K562 (cell line): ENCODE data around the gene ERVK3-1. TPM values are rescaled to one million over a fixed set of nuclear protein-coding genes. Genes with fewer than 3 reads are reported as not detected.

Experiments used
- BDP1 ChIP-seq: IDR thresholded peaks from 3 replicates; pipeline ENCODE4 v1.6.1; 2011; ENCODE audit not compliant: insufficient read length, insufficient read depth
- CHD4 ChIP-seq: fragments of 200-600 bp; sonication (generic); IDR thresholded peaks from 3 replicates; pipeline ENCODE4 v1.6.1; 2012; ENCODE audit warnings: low read depth, mild to moderate bottlenecking, mixed read lengths, low read length, inconsistent platforms; ENCODE audit not compliant: insufficient read depth, insufficient replicate concordance, poor library complexity, severe bottlenecking
- ELF4 ChIP-seq: fragments of 450-650 bp; formaldehyde crosslinking; IDR thresholded peaks from 2 replicates; pipeline ENCODE4 v1.4.0; 2022; ENCODE audit warnings: missing genetic modification characterization
- ESRRB ChIP-seq: fragments of 250-450 bp; sonication (Bioruptor Pico); IDR thresholded peaks from 2 replicates; pipeline ENCODE4 v1.5.0; 2020; ENCODE audit warnings: mild to moderate bottlenecking, moderate library complexity, borderline replicate concordance
- FOXJ3 ChIP-seq: sonication (generic); formaldehyde crosslinking; IDR thresholded peaks from 2 replicates; pipeline ENCODE4 v1.4.0; 2020; ENCODE audit warnings: mild to moderate bottlenecking, missing genetic modification reagents
- FOXM1 ChIP-seq, 2 experiments: fragments of 450-650 bp in 1 of 2; sonication (generic) in 1 of 2; formaldehyde crosslinking in 1 of 2; IDR thresholded peaks; 2 replicates each; pipeline versions ENCODE4 v1.6.1 to v1.9.0; 2017 to 2022; ENCODE audit warnings: low read depth in 2 of 2, mild to moderate bottlenecking in 2 of 2, missing genetic modification reagents in 1 of 2, moderate library complexity in 1 of 2
- NFYB ChIP-seq: IDR thresholded peaks from 2 replicates; pipeline ENCODE4 v1.6.1; 2011; ENCODE audit warnings: mild to moderate bottlenecking, moderate library complexity; ENCODE audit not compliant: insufficient read length; ENCODE audit errors: extremely low read depth
- PHTF2 ChIP-seq: fragments of 250-450 bp; sonication (Bioruptor Pico); IDR thresholded peaks from 2 replicates; pipeline ENCODE4 v1.5.0; 2021; ENCODE audit warnings: mild to moderate bottlenecking
- RFX7 ChIP-seq: fragments of 250-450 bp; sonication (Bioruptor Pico); IDR thresholded peaks from 2 replicates; pipeline ENCODE4 v1.5.1; 2021; ENCODE audit warnings: mild to moderate bottlenecking
- TAF7 ChIP-seq: fragments of 450-650 bp; IDR thresholded peaks from 2 replicates; pipeline ENCODE4 v1.6.1; 2016; ENCODE audit warnings: missing genetic modification characterization, missing compliant biosample characterization
- TEAD1 ChIP-seq, 2 experiments: fragments of 450-650 bp in 1 of 2; sonication (generic) in 1 of 2; formaldehyde crosslinking; IDR thresholded peaks; 2 replicates each; pipeline versions ENCODE4 v1.4.0 to v1.8.0; 2020 to 2022; ENCODE audit warnings: mild to moderate bottlenecking in 2 of 2, missing genetic modification reagents in 1 of 2
- TOE1 ChIP-seq, 2 experiments: fragments of 450-650 bp in 1 of 2; sonication (generic) in 1 of 2; formaldehyde crosslinking in 1 of 2; IDR thresholded peaks; 2 replicates each; pipeline versions ENCODE4 v1.7.1 to v1.8.0; 2016 to 2022; ENCODE audit warnings: borderline replicate concordance in 2 of 2, mild to moderate bottlenecking in 2 of 2, antibody characterized with exemption in 1 of 2, inconsistent platforms in 1 of 2, low read depth in 1 of 2, missing genetic modification reagents in 1 of 2, moderate library complexity in 1 of 2
- TSC22D4 ChIP-seq: fragments of 450-650 bp; IDR thresholded peaks from 2 replicates; pipeline ENCODE4 v1.6.1; 2016; ENCODE audit warnings: missing genetic modification characterization, missing biosample characterization, control low read depth
- XRCC3 ChIP-seq: fragments of 450-650 bp; IDR thresholded peaks from 2 replicates; pipeline ENCODE4 v1.6.1; 2017; ENCODE audit warnings: mild to moderate bottlenecking, moderate library complexity
- ZNF124 ChIP-seq: sonication (generic); formaldehyde crosslinking; IDR thresholded peaks from 2 replicates; pipeline ENCODE4 v1.8.1; 2022; ENCODE audit warnings: missing genetic modification reagents
- ZNF134 ChIP-seq: fragments of 250-450 bp; sonication (Bioruptor Pico); conservative IDR thresholded peaks from 2 replicates; pipeline ENCODE4 v1.4.0; 2020
- ZNF444 ChIP-seq: fragments of 250-450 bp; sonication (Bioruptor Pico); IDR thresholded peaks from 2 replicates; pipeline ENCODE4 v1.4.0; 2020; ENCODE audit warnings: mild to moderate bottlenecking, moderate library complexity
- polyA plus RNA-seq, 8 experiments: library from polyadenylated mRNA; depleted of rRNA in 4 of 8; stranded (reverse) in 5 of 8; unstranded in 3 of 8; fragments of >200 nt; fragmentation: Nextera tagmentation in 2 of 8; fragmentation: Illumina TruSeq in 1 of 8; extraction: Ambion mirVana in 2 of 8; extraction: Trizol in 1 of 8; gene quantifications; 2 replicates each; pipeline versions ENCODE4 v1.2.1 to v1.2.3, GENCODE V29; 2011 to 2014; ENCODE audit warnings: inconsistent platforms in 1 of 8, missing spikeins in 1 of 8
- total RNA-seq, 7 experiments: library from RNA; depleted of rRNA in 6 of 7; stranded (reverse); fragments of >200 nt in 6 of 7; fragmentation: Illumina TruSeq in 2 of 7; extraction: Trizol in 2 of 7; gene quantifications; 2 replicates each; pipeline versions ENCODE4 v1.2.1 to v1.2.3, GENCODE V29; 2011 to 2021; ENCODE audit warnings: low replicate concordance in 1 of 7
- TF ChIP-seq, protein P1 (sequence below): fragments of 450-650 bp; IDR thresholded peaks from 2 replicates; pipeline ENCODE4 v1.6.1; 2014; ENCODE audit warnings: low read depth, mild to moderate bottlenecking, moderate library complexity, borderline replicate concordance
- TF ChIP-seq, protein P2 (sequence below): fragments of 250-450 bp; sonication (Bioruptor Pico); IDR thresholded peaks from 2 replicates; pipeline ENCODE4 v1.5.0; 2020; ENCODE audit warnings: mild to moderate bottlenecking, borderline replicate concordance
- TF ChIP-seq, protein P3 (sequence below): fragments of 250-450 bp; sonication (Bioruptor Pico); IDR thresholded peaks from 2 replicates; pipeline ENCODE4 v1.4.0; 2020; ENCODE audit warnings: mild to moderate bottlenecking, moderate library complexity
- TF ChIP-seq, protein P4 (sequence below): sonication (generic); formaldehyde crosslinking; IDR thresholded peaks from 2 replicates; pipeline ENCODE4 v1.8.0; 2022; ENCODE audit warnings: mild to moderate bottlenecking, low read depth, missing genetic modification reagents

ERVK3-1 gene
- total and polyA plus RNA-seq, 9 of the 15 experiments (the other 6 are each of a cell fraction or from before 2014, with no cell fraction given), result 87.6 to 299 (median 119) TPM

DNA sequence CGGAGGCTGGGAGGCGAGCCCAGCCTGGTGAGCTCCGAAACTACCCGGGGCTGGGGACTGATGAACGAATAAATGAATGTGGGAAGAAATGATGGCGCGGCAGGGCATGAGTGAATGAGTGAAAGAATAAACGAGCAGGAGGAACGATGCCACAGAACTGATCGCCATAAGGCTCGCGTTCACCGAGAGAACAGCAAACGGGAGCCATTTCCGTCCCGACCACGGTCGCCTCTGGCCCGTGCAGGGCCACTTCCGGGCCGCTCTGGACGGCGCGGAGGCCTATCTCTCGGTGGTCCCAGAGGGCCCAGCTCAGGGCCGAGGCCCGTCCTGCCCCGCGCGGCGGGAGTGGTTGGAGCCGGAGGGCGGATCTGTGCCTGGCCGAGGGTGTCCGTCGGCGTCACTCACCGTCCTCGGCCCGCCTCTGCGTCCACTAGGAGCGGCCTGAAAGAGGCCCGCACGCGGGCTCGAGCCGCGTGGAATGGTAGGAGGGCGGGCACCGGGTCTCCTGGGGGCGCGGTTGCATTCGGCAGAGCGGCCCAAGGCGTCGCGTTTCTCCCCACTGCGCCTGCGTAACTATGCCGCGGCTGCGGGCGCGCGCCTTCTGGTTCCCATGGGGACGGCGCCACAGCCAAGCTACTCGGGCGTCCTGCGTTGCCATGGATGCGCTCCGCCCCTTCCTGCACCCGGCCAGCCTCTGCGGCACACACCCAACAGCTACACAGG lies 57.3 kb downstream of the ERVK3-1 start, which contains the start of gene ZNF497 (continued):
- TF ChIP-seq, protein P1, sequence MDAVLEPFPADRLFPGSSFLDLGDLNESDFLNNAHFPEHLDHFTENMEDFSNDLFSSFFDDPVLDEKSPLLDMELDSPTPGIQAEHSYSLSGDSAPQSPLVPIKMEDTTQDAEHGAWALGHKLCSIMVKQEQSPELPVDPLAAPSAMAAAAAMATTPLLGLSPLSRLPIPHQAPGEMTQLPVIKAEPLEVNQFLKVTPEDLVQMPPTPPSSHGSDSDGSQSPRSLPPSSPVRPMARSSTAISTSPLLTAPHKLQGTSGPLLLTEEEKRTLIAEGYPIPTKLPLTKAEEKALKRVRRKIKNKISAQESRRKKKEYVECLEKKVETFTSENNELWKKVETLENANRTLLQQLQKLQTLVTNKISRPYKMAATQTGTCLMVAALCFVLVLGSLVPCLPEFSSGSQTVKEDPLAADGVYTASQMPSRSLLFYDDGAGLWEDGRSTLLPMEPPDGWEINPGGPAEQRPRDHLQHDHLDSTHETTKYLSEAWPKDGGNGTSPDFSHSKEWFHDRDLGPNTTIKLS, result peak; percentile 86
- TF ChIP-seq ZNF444 (CRISPR knock-in tag) (no peak), ZNF124 (CRISPR knock-in tag) (no peak), XRCC3 (no peak), ZNF134 (CRISPR knock-in tag) (no peak), RFX7 (CRISPR knock-in tag) (no peak), TAF7 (tag) (peak; percentile 87), ESRRB (CRISPR knock-in tag) (no peak), ELF4 (CRISPR knock-in tag) (peak; percentile 37; the same call in 1 of the 2 replicates), TSC22D4 (tag) (no peak), TEAD1 (CRISPR knock-in tag; IDR thresholded peaks at IDR 0.05) (peak in 1 of 2 experiments; percentile 88; a peak in 1 of 4 replicates), BDP1 (no peak), NFYB (no peak), FOXJ3 (CRISPR knock-in tag) (peak; percentile 76; the same call in 1 of the 2 replicates), FOXM1 (IDR thresholded peaks at IDR 0.05; ENCODE audit: low read depth) (no peak), FOXM1 (CRISPR knock-in tag; IDR thresholded peaks at IDR 0.05; ENCODE audit: low read depth) (0 out of 2 replicates have a peak, but pooled peaks have one; percentile 21), PHTF2 (CRISPR knock-in tag) (no peak), CHD4 (no peak), TOE1 (IDR thresholded peaks at IDR 0.05; ENCODE audit: borderline replicate concordance) (peak; percentile 79; the same call in 1 of the 2 replicates), TOE1 (CRISPR knock-in tag; IDR thresholded peaks at IDR 0.05; ENCODE audit: borderline replicate concordance, low read depth) (no peak)
- TF ChIP-seq, protein P2, sequence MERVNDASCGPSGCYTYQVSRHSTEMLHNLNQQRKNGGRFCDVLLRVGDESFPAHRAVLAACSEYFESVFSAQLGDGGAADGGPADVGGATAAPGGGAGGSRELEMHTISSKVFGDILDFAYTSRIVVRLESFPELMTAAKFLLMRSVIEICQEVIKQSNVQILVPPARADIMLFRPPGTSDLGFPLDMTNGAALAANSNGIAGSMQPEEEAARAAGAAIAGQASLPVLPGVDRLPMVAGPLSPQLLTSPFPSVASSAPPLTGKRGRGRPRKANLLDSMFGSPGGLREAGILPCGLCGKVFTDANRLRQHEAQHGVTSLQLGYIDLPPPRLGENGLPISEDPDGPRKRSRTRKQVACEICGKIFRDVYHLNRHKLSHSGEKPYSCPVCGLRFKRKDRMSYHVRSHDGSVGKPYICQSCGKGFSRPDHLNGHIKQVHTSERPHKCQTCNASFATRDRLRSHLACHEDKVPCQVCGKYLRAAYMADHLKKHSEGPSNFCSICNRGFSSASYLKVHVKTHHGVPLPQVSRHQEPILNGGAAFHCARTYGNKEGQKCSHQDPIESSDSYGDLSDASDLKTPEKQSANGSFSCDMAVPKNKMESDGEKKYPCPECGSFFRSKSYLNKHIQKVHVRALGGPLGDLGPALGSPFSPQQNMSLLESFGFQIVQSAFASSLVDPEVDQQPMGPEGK (CRISPR knock-in tag), result no peak
- TF ChIP-seq, protein P3, sequence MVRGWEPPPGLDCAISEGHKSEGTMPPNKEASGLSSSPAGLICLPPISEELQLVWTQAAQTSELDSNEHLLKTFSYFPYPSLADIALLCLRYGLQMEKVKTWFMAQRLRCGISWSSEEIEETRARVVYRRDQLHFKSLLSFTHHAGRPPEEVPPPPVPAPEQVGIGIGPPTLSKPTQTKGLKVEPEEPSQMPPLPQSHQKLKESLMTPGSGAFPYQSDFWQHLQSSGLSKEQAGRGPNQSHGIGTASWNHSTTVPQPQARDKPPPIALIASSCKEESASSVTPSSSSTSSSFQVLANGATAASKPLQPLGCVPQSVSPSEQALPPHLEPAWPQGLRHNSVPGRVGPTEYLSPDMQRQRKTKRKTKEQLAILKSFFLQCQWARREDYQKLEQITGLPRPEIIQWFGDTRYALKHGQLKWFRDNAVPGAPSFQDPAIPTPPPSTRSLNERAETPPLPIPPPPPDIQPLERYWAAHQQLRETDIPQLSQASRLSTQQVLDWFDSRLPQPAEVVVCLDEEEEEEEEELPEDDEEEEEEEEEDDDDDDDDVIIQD (CRISPR knock-in tag), result no peak
- TF ChIP-seq, protein P4, sequence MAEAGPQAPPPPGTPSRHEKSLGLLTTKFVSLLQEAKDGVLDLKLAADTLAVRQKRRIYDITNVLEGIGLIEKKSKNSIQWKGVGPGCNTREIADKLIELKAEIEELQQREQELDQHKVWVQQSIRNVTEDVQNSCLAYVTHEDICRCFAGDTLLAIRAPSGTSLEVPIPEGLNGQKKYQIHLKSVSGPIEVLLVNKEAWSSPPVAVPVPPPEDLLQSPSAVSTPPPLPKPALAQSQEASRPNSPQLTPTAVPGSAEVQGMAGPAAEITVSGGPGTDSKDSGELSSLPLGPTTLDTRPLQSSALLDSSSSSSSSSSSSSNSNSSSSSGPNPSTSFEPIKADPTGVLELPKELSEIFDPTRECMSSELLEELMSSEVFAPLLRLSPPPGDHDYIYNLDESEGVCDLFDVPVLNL (CRISPR knock-in tag), result peak; percentile 34; the same call in 1 of the 2 replicates
